ENCODE results near the gene EMP3.

The EMP3 gene

GRCh38 chr19:48379058-48379457 lies 53.7 kb downstream of the EMP3 start:
- DNase-seq (ENCODE audit: low spot score): no peak
